NCI-H146 treated with DMSO at 0.1 percent for 48 hours (cell line): ENCODE data around the gene PIGC.
A peak's percentile ranks its signal among the peaks of the same experiment; 100 is the strongest.
"Not testable (repeated sequence)": the region's sequence is repeated elsewhere in the genome, so short reads cannot be mapped to it uniquely, and the experiment has no call there.

Experiments
- DNase-seq: peaks from one replicate; lab custom pipeline; 2025; ENCODE audit not compliant: unreplicated experiment; lab: John Stamatoyannopoulos, UW

The PIGC gene

GRCh38 chr1:172467446-172467845 is 23.6 kb upstream of the PIGC start:
- no peak for DNase-seq

GRCh38 chr1:172466795-172467407 is 23.0 kb upstream of the PIGC start:
- DNase-seq, result no peak

GRCh38 chr1:172465617-172466016 is 21.7 kb upstream of the PIGC start:
- no peak for DNase-seq

GRCh38 chr1:172460887-172461315 is 17.0 kb upstream of the PIGC start:
- no peak for DNase-seq

- DNase-seq, result no peak
These were observed 16.3 kb upstream of the PIGC start for GRCh38 chr1:172460177-172460576.

GRCh38 chr1:172457479-172458130 is 13.7 kb upstream of the PIGC start:
- no peak for DNase-seq

- DNase-seq, result no peak
These were observed 12.5 kb upstream of the PIGC start for GRCh38 chr1:172456344-172456769.

GRCh38 chr1:172455451-172455850 is 11.6 kb upstream of the PIGC start:
- no peak for DNase-seq

- no peak for DNase-seq
These were observed 9.7 kb upstream of the PIGC start for GRCh38 chr1:172453607-172454006.

- no peak for DNase-seq
These were observed 9.3 kb upstream of the PIGC start for GRCh38 chr1:172453153-172453545.

GRCh38 chr1:172452536-172453152 is 8.8 kb upstream of the PIGC start:
- DNase-seq, result no peak

GRCh38 chr1:172451002-172451443 is 7.2 kb upstream of the PIGC start:
- DNase-seq, result peak; percentile 47

GRCh38 chr1:172450524-172450885 is 6.6 kb upstream of the PIGC start:
- DNase-seq, result peak; percentile 76

GRCh38 chr1:172449585-172450523 is 6.0 kb upstream of the PIGC start:
- DNase-seq, result peak; percentile 35

- peak; percentile 31 for DNase-seq
These were observed 5.2 kb upstream of the PIGC start for GRCh38 chr1:172448995-172449584.

- no peak for DNase-seq
These were observed 3.8 kb upstream of the PIGC start for GRCh38 chr1:172447641-172448040.

GRCh38 chr1:172446547-172446946 is 2.7 kb upstream of the PIGC start:
- no peak for DNase-seq

GRCh38 chr1:172442843-172443565 is 865 bp downstream of the PIGC start:
- DNase-seq, result no peak

- no peak for DNase-seq
These were observed 1.5 kb downstream of the PIGC start for GRCh38 chr1:172442404-172442803.

GRCh38 chr1:172437183-172437582 is 6.7 kb downstream of the PIGC start:
- DNase-seq, result not testable (repeated sequence)
